ENCODE measurements around the gene CBLL2. TPM values are rescaled to one million over a fixed set of nuclear protein-coding genes. Genes with fewer than 3 reads are reported as not detected.
"Not testable (repeated sequence)": the region's sequence is repeated elsewhere in the genome, so short reads cannot be mapped to it uniquely, and the experiment has no call there.

The CBLL2 gene
- total RNA-seq, 2 donors from 2014 or later: 0.33 TPM; not detected in 1

- Histone ChIP-seq H3K27me3 (no peaks in the 10 kb centered on the region), H3K27ac (no peak overlapping the region), H3K36me3 (replicated peaks in 1 of 2; ENCODE audit: insufficient read depth in 1 of 2, low read depth in 2 of 2) (no peaks in the 10 kb centered on the region), H3K4me1 (no peaks in the 10 kb centered on the region), H3K9me3 (no peaks in the 10 kb centered on the region), H3K4me3 (no peak overlapping the region)
- TF ChIP-seq POLR2A (IDR thresholded peaks at IDR 0.05) (no peak), CTCF (IDR thresholded peaks at IDR 0.05) (no peak)
- WGBS, 2 donors: 26 to 33% methylated on average over 3 of the region's 3 CpGs
- no peak for ATAC-seq
- intact Hi-C loops (cut with DNase I): no loop called here
- DNase-seq: no peak
Measured at GRCh38 chrX:22278375-22278774, 5.7 kb downstream of the CBLL2 start.

- DNase-seq; H3K4me1 ChIP-seq; H3K9me3 ChIP-seq; H3K36me3 ChIP-seq (replicated peaks in 1 of 2; ENCODE audit: insufficient read depth in 1 of 2, low read depth in 2 of 2); intact Hi-C loops (cut with DNase I); H3K4me3 ChIP-seq; H3K27ac ChIP-seq; ATAC-seq; H3K27me3 ChIP-seq: not testable (repeated sequence)
- WGBS, 2 donors: 80 to 100% methylated on average over 1 to 3 of the region's 3 CpGs
Measured at GRCh38 chrX:22289209-22289608, 16.5 kb downstream of the CBLL2 start.

GRCh38 chrX:22296871-22297270 lies 24.2 kb downstream of the CBLL2 start:
- 73 to 84% methylated on average over 2 of the region's 2 CpGs for WGBS, 2 donors
- ATAC-seq (no peak), DNase-seq (no peak)
- Histone ChIP-seq H3K4me1 (peaks cover 7% of the 10 kb centered on the region), H3K36me3 (replicated peaks in 1 of 2; ENCODE audit: insufficient read depth in 1 of 2, low read depth in 2 of 2) (no peaks in the 10 kb centered on the region), H3K27me3 (no peaks in the 10 kb centered on the region), H3K4me3 (no peak overlapping the region), H3K9me3 (no peaks in the 10 kb centered on the region), H3K27ac (no peak overlapping the region)
- no peak for TF ChIP-seq POLR2A (IDR thresholded peaks at IDR 0.05)
- no peak for TF ChIP-seq CTCF (IDR thresholded peaks at IDR 0.05)
- intact Hi-C loops (cut with DNase I): no loop called here

- intact Hi-C loops (cut with DNase I): no loop called here
- 0 to 6% methylated on average over 2 of the region's 2 CpGs for WGBS, 2 donors
- TF ChIP-seq POLR2A (IDR thresholded peaks at IDR 0.05): no peak
- TF ChIP-seq CTCF (IDR thresholded peaks at IDR 0.05): no peak
- no peaks in the 10 kb centered on the region for H3K36me3 ChIP-seq (replicated peaks in 1 of 2; ENCODE audit: insufficient read depth in 1 of 2, low read depth in 2 of 2)
- no peaks in the 10 kb centered on the region for H3K9me3 ChIP-seq
- H3K4me1 ChIP-seq: peaks cover 7% of the 10 kb centered on the region
- ATAC-seq (peak; percentile 74), DNase-seq (peak in 3 of 4 donors; percentile 16 to 38 (median 29))
- H3K4me3 ChIP-seq: no peak overlapping the region
- H3K27ac ChIP-seq: no peak overlapping the region
- H3K27me3 ChIP-seq: no peaks in the 10 kb centered on the region
Measured at GRCh38 chrX:22300130-22300529, 27.4 kb downstream of the CBLL2 start.

GRCh38 chrX:22310779-22311178 lies 38.1 kb downstream of the CBLL2 start:
- TF ChIP-seq POLR2A (IDR thresholded peaks at IDR 0.05) (no peak), CTCF (IDR thresholded peaks at IDR 0.05) (no peak)
- Histone ChIP-seq H3K4me1 (no peaks in the 10 kb centered on the region), H3K27ac (no peak overlapping the region), H3K36me3 (replicated peaks in 1 of 2; ENCODE audit: insufficient read depth in 1 of 2, low read depth in 2 of 2) (no peaks in the 10 kb centered on the region), H3K27me3 (no peaks in the 10 kb centered on the region), H3K4me3 (no peak overlapping the region), H3K9me3 (no peaks in the 10 kb centered on the region)
- no peak for ATAC-seq
- no peak for DNase-seq
- 25 to 46% methylated on average over 2 to 3 of the region's 3 CpGs for WGBS, 2 donors
- intact Hi-C loops (cut with DNase I): no loop called here

Data from body of pancreas (tissue), 4 donors.